Sigmoid colon (tissue), 4 donors: ENCODE data around the gene TCF15.

ENCODE experiments used
- EP300 ChIP-seq, 4 donors: sonication (generic); formaldehyde crosslinking; IDR thresholded peaks; one replicate each; pipeline ENCODE4 v1.6.1; 2017; ENCODE audit warnings: antibody characterized with exemption in 4 of 4
- POLR2A ChIP-seq, 2 donors: fragments of 450-650 bp; IDR thresholded peaks; one replicate each; pipeline ENCODE4 v1.6.1; 2016; ENCODE audit warnings: antibody characterized with exemption in 2 of 2, mild to moderate bottlenecking in 2 of 2, moderate library complexity in 2 of 2
- TF ChIP-seq, protein P1 (sequence below), 4 experiments: fragments of 450-650 bp in 3 of 4; fragments of 200-600 bp in 1 of 4; IDR thresholded peaks; one replicate each; pipeline ENCODE4 v1.5.1; 2016 to 2019; ENCODE audit warnings: antibody characterized with exemption in 4 of 4, mild to moderate bottlenecking in 3 of 4, moderate library complexity in 2 of 4

DNA sequence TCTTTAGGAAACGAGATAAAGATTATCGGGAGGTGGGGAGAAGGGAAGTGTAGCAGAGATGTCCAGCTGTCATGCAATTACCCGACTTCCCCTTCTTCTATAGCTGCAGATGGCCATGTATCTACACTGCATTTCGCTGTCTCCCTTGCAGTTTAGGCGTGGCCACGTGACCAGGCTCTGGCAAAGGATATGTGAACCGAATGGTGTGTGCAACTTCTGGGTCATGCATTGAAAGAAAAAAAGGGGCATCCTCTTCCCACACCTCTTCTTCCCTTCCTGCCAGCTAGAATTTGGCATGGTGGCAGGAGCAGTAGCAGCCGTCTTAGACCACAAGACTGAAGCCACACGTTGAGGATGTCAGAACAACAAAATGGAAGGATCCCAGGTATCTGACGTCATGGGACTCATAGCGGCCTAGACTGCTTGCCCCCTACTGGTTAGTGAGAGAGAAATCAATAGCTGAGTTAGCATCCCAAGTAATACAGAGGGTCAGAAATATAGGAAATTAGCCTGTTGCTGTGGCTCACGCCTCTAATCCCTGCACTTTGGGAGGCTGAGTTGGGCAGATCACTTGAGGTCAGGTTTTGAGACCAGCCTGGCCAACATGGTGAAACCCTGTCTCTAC, 32.8 kb downstream of the TCF15 start:
- TF ChIP-seq, protein P1, sequence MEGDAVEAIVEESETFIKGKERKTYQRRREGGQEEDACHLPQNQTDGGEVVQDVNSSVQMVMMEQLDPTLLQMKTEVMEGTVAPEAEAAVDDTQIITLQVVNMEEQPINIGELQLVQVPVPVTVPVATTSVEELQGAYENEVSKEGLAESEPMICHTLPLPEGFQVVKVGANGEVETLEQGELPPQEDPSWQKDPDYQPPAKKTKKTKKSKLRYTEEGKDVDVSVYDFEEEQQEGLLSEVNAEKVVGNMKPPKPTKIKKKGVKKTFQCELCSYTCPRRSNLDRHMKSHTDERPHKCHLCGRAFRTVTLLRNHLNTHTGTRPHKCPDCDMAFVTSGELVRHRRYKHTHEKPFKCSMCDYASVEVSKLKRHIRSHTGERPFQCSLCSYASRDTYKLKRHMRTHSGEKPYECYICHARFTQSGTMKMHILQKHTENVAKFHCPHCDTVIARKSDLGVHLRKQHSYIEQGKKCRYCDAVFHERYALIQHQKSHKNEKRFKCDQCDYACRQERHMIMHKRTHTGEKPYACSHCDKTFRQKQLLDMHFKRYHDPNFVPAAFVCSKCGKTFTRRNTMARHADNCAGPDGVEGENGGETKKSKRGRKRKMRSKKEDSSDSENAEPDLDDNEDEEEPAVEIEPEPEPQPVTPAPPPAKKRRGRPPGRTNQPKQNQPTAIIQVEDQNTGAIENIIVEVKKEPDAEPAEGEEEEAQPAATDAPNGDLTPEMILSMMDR (IDR thresholded peaks at IDR 0.05), result no peak
- TF ChIP-seq POLR2A (IDR thresholded peaks at IDR 0.05) (no peak), EP300 (IDR thresholded peaks at IDR 0.05) (no peak)
